Neural progenitor cell (in vitro differentiated cells): Measurements from ENCODE around the gene CIITA.

Experiments used
- EZH2 ChIP-seq: fragments of 200-600 bp; sonication (generic); IDR thresholded peaks from 2 replicates; pipeline ENCODE4 v1.6.1; 2017; ENCODE audit warnings: antibody characterized with exemption, mild to moderate bottlenecking, moderate library complexity
- EZH2phosphoT487 ChIP-seq: fragments of 200-600 bp; sonication (generic); IDR thresholded peaks from 2 replicates; pipeline ENCODE4 v1.6.1; 2017; ENCODE audit warnings: antibody characterized with exemption
- TF ChIP-seq, protein P1 (sequence below): fragments of 200-600 bp; sonication (generic); IDR thresholded peaks from 2 replicates; pipeline ENCODE4 v1.5.1; 2017; ENCODE audit warnings: antibody characterized with exemption, mild to moderate bottlenecking

- TF ChIP-seq, protein P1, sequence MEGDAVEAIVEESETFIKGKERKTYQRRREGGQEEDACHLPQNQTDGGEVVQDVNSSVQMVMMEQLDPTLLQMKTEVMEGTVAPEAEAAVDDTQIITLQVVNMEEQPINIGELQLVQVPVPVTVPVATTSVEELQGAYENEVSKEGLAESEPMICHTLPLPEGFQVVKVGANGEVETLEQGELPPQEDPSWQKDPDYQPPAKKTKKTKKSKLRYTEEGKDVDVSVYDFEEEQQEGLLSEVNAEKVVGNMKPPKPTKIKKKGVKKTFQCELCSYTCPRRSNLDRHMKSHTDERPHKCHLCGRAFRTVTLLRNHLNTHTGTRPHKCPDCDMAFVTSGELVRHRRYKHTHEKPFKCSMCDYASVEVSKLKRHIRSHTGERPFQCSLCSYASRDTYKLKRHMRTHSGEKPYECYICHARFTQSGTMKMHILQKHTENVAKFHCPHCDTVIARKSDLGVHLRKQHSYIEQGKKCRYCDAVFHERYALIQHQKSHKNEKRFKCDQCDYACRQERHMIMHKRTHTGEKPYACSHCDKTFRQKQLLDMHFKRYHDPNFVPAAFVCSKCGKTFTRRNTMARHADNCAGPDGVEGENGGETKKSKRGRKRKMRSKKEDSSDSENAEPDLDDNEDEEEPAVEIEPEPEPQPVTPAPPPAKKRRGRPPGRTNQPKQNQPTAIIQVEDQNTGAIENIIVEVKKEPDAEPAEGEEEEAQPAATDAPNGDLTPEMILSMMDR, result no peak
- no peak for TF ChIP-seq EZH2
- TF ChIP-seq EZH2phosphoT487, result no peak
Measured at GRCh38 chr16:10964891-10965326, 87.9 kb downstream of the CIITA start.
